Nephron progenitor cell (in vitro differentiated cells): ENCODE data around the gene TMEM131L.

Experiments used
- DNase-seq: peaks from one replicate; pipeline ENCODE4 v3.0.0; 2021
- H3K27ac Mint-ChIP-seq: 2 replicates; pipeline ENCODE4 v1.8.0; 2021; ENCODE audit warnings: mild to moderate bottlenecking, moderate library complexity, mixed read lengths
- H3K27me3 Mint-ChIP-seq: 2 replicates; pipeline ENCODE4 v1.8.0; 2021; ENCODE audit warnings: mild to moderate bottlenecking, low read depth, mixed read lengths; ENCODE audit not compliant: poor library complexity
- H3K36me3 Mint-ChIP-seq: 2 replicates; pipeline ENCODE4 v1.8.0; 2021; ENCODE audit warnings: low read depth, mixed read lengths
- H3K4me1 Mint-ChIP-seq: 2 replicates; pipeline ENCODE4 v1.8.0; 2021; ENCODE audit warnings: mixed read lengths
- H3K4me3 Mint-ChIP-seq: 2 replicates; pipeline ENCODE4 v1.8.0; 2021; ENCODE audit warnings: mild to moderate bottlenecking, moderate library complexity, mixed read lengths
- H3K9me3 Mint-ChIP-seq: 2 replicates; pipeline ENCODE4 v1.8.0; 2021; ENCODE audit warnings: mild to moderate bottlenecking, moderate library complexity, mixed read lengths
- CTCF ChIP-seq: fragments of 200-600 bp; sonication (generic); IDR thresholded peaks from 2 replicates; pipeline ENCODE4 v1.5.0; 2021; ENCODE audit warnings: antibody characterized with exemption

The TMEM131L gene

GRCh38 chr4:153676984-153677383, 210.8 kb downstream of the TMEM131L start:
- Mint-ChIP-seq H3K9me3 (peaks cover 38% of the 10 kb centered on the region), H3K36me3 (no peaks in the 10 kb centered on the region), H3K4me3 (no peak overlapping the region), H3K4me1 (no peaks in the 10 kb centered on the region), H3K27me3 (peaks cover 23% of the 10 kb centered on the region), H3K27ac (no peak overlapping the region)
- no peak for DNase-seq
- no peak for TF ChIP-seq CTCF

GRCh38 chr4:153679486-153679885, 213.3 kb downstream of the TMEM131L start:
- TF ChIP-seq CTCF, result no peak
- H3K27ac Mint-ChIP-seq, result no peak overlapping the region
- no peak for DNase-seq
- peaks cover 48% of the 10 kb centered on the region for H3K27me3 Mint-ChIP-seq
- H3K4me1 Mint-ChIP-seq, result no peaks in the 10 kb centered on the region
- H3K36me3 Mint-ChIP-seq, result no peaks in the 10 kb centered on the region
- H3K9me3 Mint-ChIP-seq, result peaks cover 30% of the 10 kb centered on the region
- no peak overlapping the region for H3K4me3 Mint-ChIP-seq

GRCh38 chr4:153683763-153684181, 217.6 kb downstream of the TMEM131L start:
- H3K36me3 Mint-ChIP-seq, result peaks cover 5% of the 10 kb centered on the region
- no peak for TF ChIP-seq CTCF
- peaks cover 61% of the 10 kb centered on the region for H3K27me3 Mint-ChIP-seq
- H3K9me3 Mint-ChIP-seq, result peaks cover 46% of the 10 kb centered on the region
- peak; percentile 70 for DNase-seq
- H3K4me1 Mint-ChIP-seq, result peaks cover 6% of the 10 kb centered on the region
- no peak overlapping the region for H3K27ac Mint-ChIP-seq
- H3K4me3 Mint-ChIP-seq, result peak overlapping the region; percentile 74

- TF ChIP-seq CTCF, result no peak
- Mint-ChIP-seq H3K27me3 (peaks cover 54% of the 10 kb centered on the region), H3K4me1 (peaks cover 6% of the 10 kb centered on the region), H3K4me3 (peak within 1 kb of the TSS; percentile 83), H3K27ac (no peak within 1 kb of the TSS), H3K9me3 (peaks cover 52% of the 10 kb centered on the region), H3K36me3 (peaks cover 5% of the 10 kb centered on the region)
- DNase-seq, result peak; percentile 60
These were observed 218.2 kb downstream of the TMEM131L start, which contains the start of gene TLR2 for GRCh38 chr4:153684182-153684970. TLR2 (plus strand) TSS chr4:153684280; CDS start chr4:153702908, 18,628 bp downstream.

- H3K27me3 Mint-ChIP-seq, result peaks cover 50% of the 10 kb centered on the region
- peaks cover 5% of the 10 kb centered on the region for H3K36me3 Mint-ChIP-seq
- peaks cover 6% of the 10 kb centered on the region for H3K4me1 Mint-ChIP-seq
- H3K27ac Mint-ChIP-seq, result no peak overlapping the region
- H3K9me3 Mint-ChIP-seq, result peaks cover 58% of the 10 kb centered on the region
- DNase-seq, result no peak
- TF ChIP-seq CTCF, result no peak
- H3K4me3 Mint-ChIP-seq, result peak overlapping the region; percentile 83
These were observed 218.8 kb downstream of the TMEM131L start for GRCh38 chr4:153684971-153685371.
